Duodenal mucosa (tissue), 2 donors: ENCODE results near the gene NCBP1.
"Not testable (repeated sequence)": the region's sequence is repeated elsewhere in the genome, so short reads cannot be mapped to it uniquely, and the experiment has no call there.

Source experiments
- H3K27ac ChIP-seq: one replicate; pipeline ENCODE4 v1.7.0; 2013; ENCODE audit warnings: low read depth, low read length
- H3K27me3 ChIP-seq, 2 donors: one replicate each; pipeline ENCODE4 v1.7.0; 2013; ENCODE audit warnings: low read length in 2 of 2, control low read depth in 1 of 2; ENCODE audit not compliant: insufficient read depth in 2 of 2, control insufficient read depth in 1 of 2
- H3K36me3 ChIP-seq, 2 donors: one replicate each; pipeline ENCODE4 v1.7.0; 2013; ENCODE audit warnings: low read length in 2 of 2, control low read depth in 1 of 2; ENCODE audit not compliant: insufficient read depth in 2 of 2, control insufficient read depth in 1 of 2
- H3K4me1 ChIP-seq, 2 donors: one replicate each; pipeline ENCODE4 v1.7.0; 2013; ENCODE audit warnings: low read length in 2 of 2, control low read depth in 1 of 2; ENCODE audit not compliant: insufficient read depth in 2 of 2, control insufficient read depth in 1 of 2
- H3K4me3 ChIP-seq, 2 donors: one replicate each; pipeline ENCODE4 v1.7.0; 2013; ENCODE audit warnings: low read length in 2 of 2, low read depth in 1 of 2
- H3K9ac ChIP-seq, 2 donors: one replicate each; pipeline ENCODE4 v1.7.0; 2013; ENCODE audit warnings: low read length in 2 of 2, low read depth in 1 of 2
- H3K9me3 ChIP-seq, 2 donors: one replicate each; pipeline ENCODE4 v1.7.0; 2013; ENCODE audit warnings: low read length in 2 of 2, control low read depth in 1 of 2; ENCODE audit not compliant: control insufficient read depth in 1 of 2

The NCBP1 gene

GRCh38 chr9:97599314-97599846, 34.2 kb upstream of the NCBP1 start:
- Histone ChIP-seq H3K9me3 (no peaks in the 10 kb centered on the region), H3K9ac (no peak overlapping the region), H3K36me3 (peaks cover 21 to 44% of the 10 kb centered on the region in 2 donors), H3K4me3 (no peak overlapping the region), H3K27ac (no peak overlapping the region), H3K27me3 (no peaks in the 10 kb centered on the region), H3K4me1 (peaks cover 4 to 14% of the 10 kb centered on the region in 2 donors)

- no peaks in the 10 kb centered on the region for H3K27me3 ChIP-seq
- peaks cover 4 to 14% of the 10 kb centered on the region in 2 donors for H3K4me1 ChIP-seq
- H3K9ac ChIP-seq = no peak overlapping the region
- H3K9me3 ChIP-seq = no peaks in the 10 kb centered on the region
- peaks cover 33 to 57% of the 10 kb centered on the region in 2 donors for H3K36me3 ChIP-seq
- H3K4me3 ChIP-seq = no peak overlapping the region
- H3K27ac ChIP-seq = no peak overlapping the region
Measured at GRCh38 chr9:97600531-97601227, 32.9 kb upstream of the NCBP1 start.

GRCh38 chr9:97601228-97601898, 32.3 kb upstream of the NCBP1 start:
- H3K36me3 ChIP-seq = peaks cover 36 to 61% of the 10 kb centered on the region in 2 donors
- no peak overlapping the region for H3K4me3 ChIP-seq
- peaks cover 4 to 14% of the 10 kb centered on the region in 2 donors for H3K4me1 ChIP-seq
- no peak overlapping the region for H3K27ac ChIP-seq
- no peak overlapping the region for H3K9ac ChIP-seq
- H3K27me3 ChIP-seq = no peaks in the 10 kb centered on the region
- H3K9me3 ChIP-seq = no peaks in the 10 kb centered on the region

- Histone ChIP-seq H3K27me3 (no peaks in the 10 kb centered on the region), H3K27ac (no peak overlapping the region), H3K36me3 (peaks cover 36 to 61% of the 10 kb centered on the region in 2 donors), H3K4me3 (no peak overlapping the region), H3K9ac (no peak overlapping the region), H3K4me1 (peaks cover 4 to 14% of the 10 kb centered on the region in 2 donors), H3K9me3 (no peaks in the 10 kb centered on the region)
Measured at GRCh38 chr9:97602430-97602829, 31.2 kb upstream of the NCBP1 start.

GRCh38 chr9:97604901-97605645, 28.5 kb upstream of the NCBP1 start:
- Histone ChIP-seq H3K36me3 (peaks cover 36 to 69% of the 10 kb centered on the region in 2 donors), H3K27me3 (no peaks in the 10 kb centered on the region), H3K9me3 (no peaks in the 10 kb centered on the region), H3K9ac (no peak overlapping the region), H3K4me1 (peaks cover 0 to 10% of the 10 kb centered on the region in 2 donors), H3K4me3 (no peak overlapping the region), H3K27ac (no peak overlapping the region)

GRCh38 chr9:97615439-97616072, 18.1 kb upstream of the NCBP1 start:
- Histone ChIP-seq H3K4me1 (no peaks in the 10 kb centered on the region), H3K9ac (no peak overlapping the region), H3K36me3 (peaks cover 9 to 29% of the 10 kb centered on the region in 2 donors), H3K27ac (no peak overlapping the region), H3K4me3 (no peak overlapping the region), H3K9me3 (no peaks in the 10 kb centered on the region), H3K27me3 (no peaks in the 10 kb centered on the region)

- Histone ChIP-seq H3K9me3 (no peaks in the 10 kb centered on the region), H3K27me3 (no peaks in the 10 kb centered on the region), H3K27ac (no peak overlapping the region), H3K9ac (no peak overlapping the region), H3K4me3 (no peak overlapping the region), H3K4me1 (no peaks in the 10 kb centered on the region), H3K36me3 (peaks cover 5 to 17% of the 10 kb centered on the region in 2 donors)
Measured at GRCh38 chr9:97617939-97618416, 15.6 kb upstream of the NCBP1 start.

GRCh38 chr9:97620063-97620462, 13.6 kb upstream of the NCBP1 start:
- H3K27me3 ChIP-seq, H3K27ac ChIP-seq, H3K4me3 ChIP-seq, H3K9me3 ChIP-seq, H3K9ac ChIP-seq, H3K4me1 ChIP-seq: not testable (repeated sequence)
- peaks cover 5 to 21% of the 10 kb centered on the region in 2 donors for H3K36me3 ChIP-seq

- H3K9ac ChIP-seq = not testable (repeated sequence)
Measured at GRCh38 chr9:97622483-97622882, 11.1 kb upstream of the NCBP1 start.

More at GRCh38 chr9:97622483-97622882, 11.1 kb upstream of the NCBP1 start:
- peaks cover 10 to 31% of the 10 kb centered on the region in 2 donors for H3K36me3 ChIP-seq
- H3K9me3 ChIP-seq, H3K27me3 ChIP-seq, H3K4me1 ChIP-seq, H3K4me3 ChIP-seq, H3K27ac ChIP-seq: not testable (repeated sequence)
